ENCODE data around the gene BANF2. TPM values are rescaled to one million over a fixed set of nuclear protein-coding genes. Genes with fewer than 3 reads are reported as not detected.

BANF2 gene
- total RNA-seq, 1 experiment from 2014 or later = not detected

Other genes with a start within 250 kb of the BANF2 start
- gene BFSP1, start 168.6 kb upstream of the BANF2 start, total RNA-seq (2014; rRNA removed; shearing (Covaris generic)) = 8.0 and 9.4 TPM in 2 replicates
- gene DSTN, start 129.9 kb upstream of the BANF2 start, total RNA-seq (2014; rRNA removed; shearing (Covaris generic)) = 480 and 557 TPM in 2 replicates
- 241 and 272 TPM in 2 replicates for gene RRBP1, start 17.7 kb upstream of the BANF2 start, total RNA-seq (2014; rRNA removed; shearing (Covaris generic))